ENCODE measurements around the gene RSPH6A.

DNA sequence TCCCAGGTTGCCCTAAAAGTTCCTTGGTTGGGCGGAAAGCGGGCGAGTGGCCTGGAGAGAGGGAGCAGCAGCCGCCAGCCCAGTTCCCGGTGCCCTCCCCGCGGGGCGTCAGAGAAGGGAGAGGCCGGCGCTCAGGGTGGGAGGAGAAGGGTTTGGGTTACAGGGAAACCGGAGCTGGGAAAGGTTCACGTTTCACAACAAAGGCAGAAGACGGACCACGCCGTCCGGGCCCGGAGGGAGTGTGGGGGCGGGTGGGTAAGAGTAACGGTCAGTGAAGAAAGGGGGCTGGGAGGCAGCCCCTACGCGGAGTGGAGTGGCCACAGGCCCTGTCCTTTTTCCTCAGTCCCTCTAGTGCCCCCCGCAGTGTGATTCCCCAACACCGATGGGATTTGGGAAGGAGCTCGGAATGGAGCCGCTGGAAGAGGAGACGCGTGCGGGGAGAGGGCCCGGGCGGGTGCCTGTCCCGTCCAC lies 47.7 kb downstream of the RSPH6A start:
- TF ChIP-seq POLR2AphosphoS5 (IDR thresholded peaks at IDR 0.05) (peak; percentile 91), POLR2A (IDR thresholded peaks at IDR 0.05) (peak; percentile 91)
- TF ChIP-seq, protein P1, sequence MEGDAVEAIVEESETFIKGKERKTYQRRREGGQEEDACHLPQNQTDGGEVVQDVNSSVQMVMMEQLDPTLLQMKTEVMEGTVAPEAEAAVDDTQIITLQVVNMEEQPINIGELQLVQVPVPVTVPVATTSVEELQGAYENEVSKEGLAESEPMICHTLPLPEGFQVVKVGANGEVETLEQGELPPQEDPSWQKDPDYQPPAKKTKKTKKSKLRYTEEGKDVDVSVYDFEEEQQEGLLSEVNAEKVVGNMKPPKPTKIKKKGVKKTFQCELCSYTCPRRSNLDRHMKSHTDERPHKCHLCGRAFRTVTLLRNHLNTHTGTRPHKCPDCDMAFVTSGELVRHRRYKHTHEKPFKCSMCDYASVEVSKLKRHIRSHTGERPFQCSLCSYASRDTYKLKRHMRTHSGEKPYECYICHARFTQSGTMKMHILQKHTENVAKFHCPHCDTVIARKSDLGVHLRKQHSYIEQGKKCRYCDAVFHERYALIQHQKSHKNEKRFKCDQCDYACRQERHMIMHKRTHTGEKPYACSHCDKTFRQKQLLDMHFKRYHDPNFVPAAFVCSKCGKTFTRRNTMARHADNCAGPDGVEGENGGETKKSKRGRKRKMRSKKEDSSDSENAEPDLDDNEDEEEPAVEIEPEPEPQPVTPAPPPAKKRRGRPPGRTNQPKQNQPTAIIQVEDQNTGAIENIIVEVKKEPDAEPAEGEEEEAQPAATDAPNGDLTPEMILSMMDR (IDR thresholded peaks at IDR 0.05), result peak in 1 of 4 experiments; percentile 6

Data from prostate gland (tissue), 2 donors.